ENCODE results near the gene SFMBT1. TPM values are rescaled to one million over a fixed set of nuclear protein-coding genes. Genes with fewer than 3 reads are reported as not detected.
A peak's percentile ranks its signal among the peaks of the same experiment; 100 is the strongest.

Gene SFMBT1
- total RNA-seq, 1 donor from 2014 or later: 8.4 TPM

DNA sequence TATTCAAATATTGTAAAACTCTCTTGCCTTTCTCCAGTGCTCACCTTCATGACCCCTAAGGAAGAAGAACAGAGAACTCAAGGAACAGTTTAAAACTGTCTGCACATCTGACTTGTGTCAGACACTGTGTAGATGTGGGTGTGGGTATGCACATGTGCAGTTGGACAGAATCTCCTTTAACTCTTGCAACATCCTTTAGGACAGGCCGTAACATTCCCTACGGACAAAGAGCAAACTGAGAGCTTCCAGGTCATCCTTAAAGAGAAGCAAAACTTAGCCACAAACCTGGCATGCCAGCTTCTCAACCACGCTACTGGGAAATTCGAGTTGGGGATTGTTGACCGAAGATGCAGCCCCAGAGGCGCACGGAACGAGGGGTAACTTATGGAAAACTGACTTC is 4.1 kb upstream of the SFMBT1 start:
- Mint-ChIP-seq H3K9me3 (ENCODE audit: low read depth) (no peaks in the 10 kb centered on the region), H3K36me3 (ENCODE audit: low read depth) (no peaks in the 10 kb centered on the region), H3K27me3 (ENCODE audit: low read depth) (peaks cover 2% of the 10 kb centered on the region), H3K27ac (ENCODE audit: unreplicated experiment) (no peak overlapping the region), H3K4me3 (ENCODE audit: unreplicated experiment) (no peak overlapping the region), H3K4me1 (ENCODE audit: low read depth) (peaks cover 8% of the 10 kb centered on the region)
- no peak for DNase-seq (ENCODE audit: low spot score)
- TF ChIP-seq, protein P1, sequence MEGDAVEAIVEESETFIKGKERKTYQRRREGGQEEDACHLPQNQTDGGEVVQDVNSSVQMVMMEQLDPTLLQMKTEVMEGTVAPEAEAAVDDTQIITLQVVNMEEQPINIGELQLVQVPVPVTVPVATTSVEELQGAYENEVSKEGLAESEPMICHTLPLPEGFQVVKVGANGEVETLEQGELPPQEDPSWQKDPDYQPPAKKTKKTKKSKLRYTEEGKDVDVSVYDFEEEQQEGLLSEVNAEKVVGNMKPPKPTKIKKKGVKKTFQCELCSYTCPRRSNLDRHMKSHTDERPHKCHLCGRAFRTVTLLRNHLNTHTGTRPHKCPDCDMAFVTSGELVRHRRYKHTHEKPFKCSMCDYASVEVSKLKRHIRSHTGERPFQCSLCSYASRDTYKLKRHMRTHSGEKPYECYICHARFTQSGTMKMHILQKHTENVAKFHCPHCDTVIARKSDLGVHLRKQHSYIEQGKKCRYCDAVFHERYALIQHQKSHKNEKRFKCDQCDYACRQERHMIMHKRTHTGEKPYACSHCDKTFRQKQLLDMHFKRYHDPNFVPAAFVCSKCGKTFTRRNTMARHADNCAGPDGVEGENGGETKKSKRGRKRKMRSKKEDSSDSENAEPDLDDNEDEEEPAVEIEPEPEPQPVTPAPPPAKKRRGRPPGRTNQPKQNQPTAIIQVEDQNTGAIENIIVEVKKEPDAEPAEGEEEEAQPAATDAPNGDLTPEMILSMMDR (IDR thresholded peaks at IDR 0.05): no peak

DNA sequence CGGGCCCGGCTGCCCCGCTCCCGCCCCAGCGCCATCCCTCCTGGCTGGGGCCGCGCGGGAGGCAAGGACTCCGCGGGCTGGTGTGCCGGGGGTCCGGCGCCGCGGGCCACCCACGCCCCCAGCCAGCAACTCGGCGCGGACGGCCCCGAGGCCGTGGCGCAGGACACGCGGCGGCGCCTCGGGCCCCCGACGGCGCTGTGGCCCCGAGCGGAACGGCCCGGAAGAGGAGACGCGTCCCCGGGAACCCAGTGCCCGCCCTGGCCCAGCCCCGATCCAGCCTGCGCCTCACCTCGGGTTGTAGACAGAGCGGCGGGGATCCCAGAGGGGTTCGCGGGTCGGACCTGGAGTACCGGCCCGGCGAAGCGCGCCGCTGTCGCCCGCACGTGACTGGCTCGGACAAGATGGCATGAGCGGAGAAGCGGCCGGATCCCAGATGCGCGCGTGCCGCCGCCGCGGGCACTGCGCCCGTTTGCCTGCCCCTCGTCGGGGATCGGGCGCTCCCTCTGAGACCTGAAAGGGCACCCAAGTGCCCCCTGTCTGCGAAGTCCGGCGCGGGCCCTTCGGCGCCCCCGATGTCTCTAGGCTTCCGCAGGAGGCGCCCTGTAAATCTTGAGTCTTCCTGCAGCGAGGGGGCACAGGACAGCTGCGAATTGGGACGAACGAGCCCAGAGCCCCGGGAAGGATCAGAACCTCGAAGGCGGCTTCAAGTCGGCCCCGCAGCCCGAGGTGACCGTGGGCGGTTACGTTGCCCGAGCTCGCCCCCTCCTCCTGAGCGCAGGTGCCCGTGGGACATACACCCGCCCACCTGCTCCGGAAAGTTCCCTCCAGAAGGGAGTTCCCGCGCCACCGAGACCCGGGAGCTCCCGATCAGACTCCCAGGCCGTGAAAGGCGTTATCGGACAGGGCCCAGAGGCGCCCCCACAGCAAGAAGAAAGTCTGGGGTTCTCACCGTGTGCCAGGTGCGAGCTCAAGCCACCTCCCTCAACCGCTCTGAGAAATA is 598 bp upstream of the SFMBT1 start:
- H3K4me1 Mint-ChIP-seq (ENCODE audit: low read depth): peaks cover 19% of the 10 kb centered on the region
- no peak overlapping the region for H3K27ac Mint-ChIP-seq (ENCODE audit: unreplicated experiment)
- TF ChIP-seq, protein P1 (IDR thresholded peaks at IDR 0.05): peak; percentile 72
- H3K4me3 Mint-ChIP-seq (ENCODE audit: unreplicated experiment): peak overlapping the region; percentile 66
- no peaks in the 10 kb centered on the region for H3K27me3 Mint-ChIP-seq (ENCODE audit: low read depth)
- no peaks in the 10 kb centered on the region for H3K36me3 Mint-ChIP-seq (ENCODE audit: low read depth)
- H3K9me3 Mint-ChIP-seq (ENCODE audit: low read depth): no peaks in the 10 kb centered on the region
- DNase-seq (ENCODE audit: low spot score): no peak

DNA sequence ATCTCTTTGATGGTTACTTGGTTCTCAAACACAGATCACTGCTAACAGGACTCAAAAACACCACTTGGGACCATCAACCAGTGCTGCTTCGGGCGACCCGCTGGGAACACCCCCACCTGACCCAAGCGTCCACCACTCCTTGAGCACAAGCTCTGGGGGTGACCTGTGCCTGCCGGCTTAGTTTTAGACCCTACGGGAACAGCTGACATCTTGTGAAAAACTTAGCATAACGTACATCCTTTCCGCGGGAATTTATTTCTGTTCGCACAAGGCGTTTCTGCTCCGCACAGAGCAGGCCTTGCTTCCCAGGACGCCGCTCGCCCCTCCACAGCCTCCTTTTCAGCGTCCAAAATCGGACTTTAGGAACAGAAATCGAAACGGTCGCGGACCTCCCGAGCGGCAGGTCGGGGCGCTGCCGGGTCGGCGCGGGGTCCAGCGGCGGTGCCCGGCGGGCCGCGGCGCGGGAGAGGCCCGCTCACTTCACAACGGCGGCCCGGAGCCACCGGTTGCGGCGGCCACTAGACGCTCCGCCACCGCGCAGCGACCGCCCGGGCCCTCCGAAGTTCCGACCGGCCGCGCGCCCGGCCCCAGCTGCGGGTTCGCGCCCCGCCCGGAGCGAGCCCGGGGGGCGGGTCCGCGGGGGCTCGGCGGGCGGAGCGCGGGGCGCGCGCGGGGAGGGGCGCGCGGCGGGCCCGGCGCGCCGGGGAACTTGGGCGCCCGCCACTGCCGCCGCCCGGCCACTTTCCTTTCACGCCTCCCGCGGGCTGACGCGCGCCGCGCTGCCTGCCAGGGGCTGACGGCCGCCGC is 959 bp downstream of the SFMBT1 start:
- TF ChIP-seq, protein P1 (IDR thresholded peaks at IDR 0.05): peak; percentile 19
- no peaks in the 10 kb centered on the region for H3K9me3 Mint-ChIP-seq (ENCODE audit: low read depth)
- no peaks in the 10 kb centered on the region for H3K36me3 Mint-ChIP-seq (ENCODE audit: low read depth)
- DNase-seq (ENCODE audit: low spot score): no peak
- H3K27me3 Mint-ChIP-seq (ENCODE audit: low read depth): no peaks in the 10 kb centered on the region
- H3K4me1 Mint-ChIP-seq (ENCODE audit: low read depth): peaks cover 26% of the 10 kb centered on the region
- H3K27ac Mint-ChIP-seq (ENCODE audit: unreplicated experiment): peak overlapping the region; percentile 83
- H3K4me3 Mint-ChIP-seq (ENCODE audit: unreplicated experiment): peak overlapping the region; percentile 86

DNA sequence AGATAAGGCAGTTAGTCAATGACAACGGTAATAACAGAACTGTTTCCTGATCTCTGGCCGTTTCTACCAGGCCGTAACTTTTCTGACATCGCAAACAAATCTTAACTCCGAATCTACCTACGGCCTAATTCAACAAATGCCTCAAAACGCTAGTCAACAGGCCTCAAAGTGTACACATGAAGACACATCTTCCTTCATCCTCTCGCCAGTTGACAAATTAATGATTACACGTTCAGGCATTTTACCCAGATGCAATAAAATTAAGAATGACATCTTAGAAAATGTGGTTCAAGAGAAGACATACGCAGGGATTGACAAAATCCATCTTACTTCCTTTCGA is 1.5 kb downstream of the SFMBT1 start:
- TF ChIP-seq, protein P1 (IDR thresholded peaks at IDR 0.05): no peak
- no peak for DNase-seq (ENCODE audit: low spot score)
- H3K4me1 Mint-ChIP-seq (ENCODE audit: low read depth): peaks cover 28% of the 10 kb centered on the region
- no peaks in the 10 kb centered on the region for H3K27me3 Mint-ChIP-seq (ENCODE audit: low read depth)
- peak overlapping the region; percentile 86 for H3K4me3 Mint-ChIP-seq (ENCODE audit: unreplicated experiment)
- H3K9me3 Mint-ChIP-seq (ENCODE audit: low read depth): no peaks in the 10 kb centered on the region
- no peaks in the 10 kb centered on the region for H3K36me3 Mint-ChIP-seq (ENCODE audit: low read depth)
- peak overlapping the region; percentile 83 for H3K27ac Mint-ChIP-seq (ENCODE audit: unreplicated experiment)

DNA sequence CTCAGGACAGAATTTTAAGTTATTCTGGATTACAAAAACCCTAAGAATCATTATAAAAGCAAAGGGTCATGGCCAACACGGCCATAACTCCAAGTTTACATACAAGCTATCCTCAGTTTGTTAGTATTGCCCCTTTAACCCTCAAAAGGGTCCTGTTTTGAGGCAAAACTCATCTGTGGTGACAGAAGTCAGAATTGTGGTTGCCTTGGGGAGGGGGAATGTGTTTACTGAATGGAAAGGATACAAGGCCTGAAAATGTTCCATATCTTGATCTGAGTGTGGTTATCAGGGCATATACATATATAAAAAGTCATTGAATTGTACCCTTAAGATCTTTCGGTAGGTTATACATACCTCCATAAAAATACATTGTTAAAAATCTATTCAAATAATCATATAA is 2.1 kb downstream of the SFMBT1 start:
- H3K4me3 Mint-ChIP-seq (ENCODE audit: unreplicated experiment): no peak overlapping the region
- TF ChIP-seq, protein P1 (IDR thresholded peaks at IDR 0.05): no peak
- no peaks in the 10 kb centered on the region for H3K9me3 Mint-ChIP-seq (ENCODE audit: low read depth)
- H3K27me3 Mint-ChIP-seq (ENCODE audit: low read depth): no peaks in the 10 kb centered on the region
- no peak overlapping the region for H3K27ac Mint-ChIP-seq (ENCODE audit: unreplicated experiment)
- H3K36me3 Mint-ChIP-seq (ENCODE audit: low read depth): no peaks in the 10 kb centered on the region
- peaks cover 28% of the 10 kb centered on the region for H3K4me1 Mint-ChIP-seq (ENCODE audit: low read depth)
- DNase-seq (ENCODE audit: low spot score): no peak

All from chondrocyte (in vitro differentiated cells).